ENCODE results near the gene CAMTA1.
"Not testable (repeated sequence)": the region's sequence is repeated elsewhere in the genome, so short reads cannot be mapped to it uniquely, and the experiment has no call there.

The CAMTA1 gene

DNA sequence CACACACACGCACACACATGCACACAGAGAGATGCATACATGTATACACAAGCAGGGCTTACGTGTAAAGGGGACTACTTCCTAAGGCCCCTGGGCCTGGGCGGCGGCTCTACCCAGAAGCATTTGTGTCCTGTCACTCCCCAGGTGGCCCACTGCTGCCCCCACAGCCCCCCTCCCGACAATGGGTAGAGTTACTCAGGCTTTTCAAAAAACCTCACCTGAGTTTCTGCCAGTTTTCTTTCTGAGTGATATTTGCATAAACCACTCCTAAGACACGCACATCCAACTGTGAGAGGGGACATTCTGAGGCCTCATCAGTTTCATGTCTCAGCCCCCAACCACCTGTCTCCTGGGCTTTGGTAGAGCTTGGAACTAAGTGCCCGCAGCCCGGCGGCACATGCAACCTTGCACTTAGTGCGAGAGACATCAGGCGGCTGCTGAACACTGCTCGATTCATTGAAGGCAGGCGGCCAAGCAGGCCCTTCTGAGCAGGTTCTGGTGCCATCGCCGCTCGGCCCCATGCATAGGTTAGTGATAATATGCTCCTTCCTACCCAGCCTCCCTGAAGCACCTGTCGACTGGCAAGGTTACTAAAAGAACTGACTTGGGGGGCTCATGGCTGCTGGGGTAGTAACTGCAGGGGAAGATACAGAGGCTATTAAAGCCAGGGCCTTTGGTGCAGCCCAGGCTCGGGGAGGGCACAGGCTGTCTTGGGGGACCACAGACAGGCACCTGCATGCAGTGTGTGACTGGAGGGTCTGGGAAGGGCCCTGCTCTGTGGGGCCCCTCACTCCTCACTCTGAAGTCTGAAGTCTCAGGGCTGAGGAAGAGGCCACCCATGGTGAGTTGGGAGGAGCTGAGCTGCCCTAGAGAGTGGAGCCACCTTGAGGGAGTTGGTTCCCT is 621.6 kb downstream of the CAMTA1 start:
- DNase-seq: no peak

- DNase-seq: no peak
Measured at GRCh38 chr1:7407544-7407895, 622.3 kb downstream of the CAMTA1 start.

- no peak for DNase-seq
Measured at GRCh38 chr1:7407980-7408770, 622.9 kb downstream of the CAMTA1 start.

DNA sequence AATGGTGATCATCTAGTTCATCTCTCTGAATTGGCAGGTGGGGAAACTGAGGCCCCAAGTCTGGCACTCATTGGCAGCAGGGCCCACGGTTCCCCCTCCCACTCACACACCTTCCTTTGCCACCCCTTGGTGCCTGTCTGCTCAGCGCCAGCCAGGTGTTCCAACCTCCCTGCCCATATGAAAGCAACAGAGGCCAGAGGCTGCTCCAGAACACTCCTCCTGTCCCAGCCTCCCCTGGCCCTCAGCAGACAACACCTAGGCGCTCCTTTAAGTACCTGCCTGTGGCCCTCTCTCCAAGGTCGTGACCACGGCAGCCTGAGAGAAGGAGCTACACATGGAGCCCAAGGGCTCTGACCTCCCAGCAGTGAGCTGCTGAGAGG is 623.5 kb downstream of the CAMTA1 start:
- DNase-seq: no peak

GRCh38 chr1:7409278-7409677 is 624.0 kb downstream of the CAMTA1 start:
- no peak for DNase-seq

GRCh38 chr1:7410156-7410555 is 624.9 kb downstream of the CAMTA1 start:
- no peak for DNase-seq

DNA sequence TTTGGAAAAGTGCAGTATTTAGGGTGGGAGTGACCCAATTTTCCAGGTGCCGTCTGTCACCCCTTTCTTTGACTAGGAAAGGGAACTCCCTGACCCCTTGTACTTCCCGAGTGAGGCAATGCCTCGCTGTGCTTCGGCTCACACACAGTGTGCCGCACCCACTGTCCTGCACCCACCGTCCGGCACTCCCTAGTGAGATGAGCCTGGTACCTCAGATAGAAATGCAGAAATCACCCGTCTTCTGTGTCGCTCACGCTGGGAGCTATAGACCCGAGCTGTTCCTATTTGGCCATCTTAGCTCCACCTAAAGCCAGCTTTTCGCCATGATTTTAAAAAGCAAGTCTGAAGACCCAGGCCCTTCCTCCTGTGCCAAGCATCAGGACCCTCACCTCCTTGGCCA is 632.4 kb downstream of the CAMTA1 start:
- DNase-seq: not testable (repeated sequence)

DNA sequence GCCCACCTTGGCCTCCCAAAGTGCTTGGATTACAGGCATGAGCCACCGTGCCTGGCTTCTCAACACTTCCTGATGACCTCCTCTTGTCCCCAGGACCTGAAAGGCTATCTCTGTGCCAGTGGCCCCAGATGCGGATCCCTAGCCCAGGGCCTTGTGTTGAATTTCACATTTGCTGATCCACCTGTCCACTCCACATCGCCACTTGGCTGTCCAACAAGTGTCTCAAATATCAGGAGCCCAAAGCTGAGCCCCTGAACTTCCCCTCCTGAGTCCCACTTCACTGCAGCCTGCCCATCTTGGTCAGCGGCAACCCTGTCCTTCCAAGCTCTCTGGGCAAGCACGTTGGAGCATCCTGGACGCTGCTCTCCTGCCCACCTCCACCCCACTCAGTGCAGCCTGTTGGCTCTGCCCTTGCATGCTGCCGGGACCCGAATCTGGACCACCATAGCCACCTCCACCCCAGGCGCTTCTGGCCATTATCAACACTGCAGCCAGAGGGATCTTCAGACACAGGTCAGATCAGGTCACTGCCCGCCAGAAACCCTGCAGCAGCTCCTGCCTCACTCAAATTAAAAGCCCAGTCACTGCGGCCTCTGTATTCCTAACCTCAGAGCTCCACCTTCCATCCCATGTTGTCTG is 633.3 kb downstream of the CAMTA1 start:
- DNase-seq: no peak

DNA sequence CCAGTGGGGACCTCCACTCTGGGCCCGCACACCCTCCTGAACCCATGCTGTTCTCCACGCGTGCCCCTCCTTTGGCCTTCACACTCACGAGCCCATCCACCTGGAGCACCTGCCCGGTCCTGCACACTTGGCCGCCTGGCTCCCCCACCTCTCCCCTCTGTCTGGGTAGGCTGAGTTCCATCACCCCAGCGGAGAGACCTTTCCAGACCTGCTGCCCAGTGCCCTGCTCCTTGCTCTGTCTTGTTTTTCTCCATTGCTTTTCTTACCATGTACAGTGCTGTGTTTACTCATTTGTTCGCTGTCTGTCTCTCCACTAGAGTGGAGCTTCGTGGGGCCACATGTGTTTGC is 634.8 kb downstream of the CAMTA1 start:
- no peak for DNase-seq

DNA sequence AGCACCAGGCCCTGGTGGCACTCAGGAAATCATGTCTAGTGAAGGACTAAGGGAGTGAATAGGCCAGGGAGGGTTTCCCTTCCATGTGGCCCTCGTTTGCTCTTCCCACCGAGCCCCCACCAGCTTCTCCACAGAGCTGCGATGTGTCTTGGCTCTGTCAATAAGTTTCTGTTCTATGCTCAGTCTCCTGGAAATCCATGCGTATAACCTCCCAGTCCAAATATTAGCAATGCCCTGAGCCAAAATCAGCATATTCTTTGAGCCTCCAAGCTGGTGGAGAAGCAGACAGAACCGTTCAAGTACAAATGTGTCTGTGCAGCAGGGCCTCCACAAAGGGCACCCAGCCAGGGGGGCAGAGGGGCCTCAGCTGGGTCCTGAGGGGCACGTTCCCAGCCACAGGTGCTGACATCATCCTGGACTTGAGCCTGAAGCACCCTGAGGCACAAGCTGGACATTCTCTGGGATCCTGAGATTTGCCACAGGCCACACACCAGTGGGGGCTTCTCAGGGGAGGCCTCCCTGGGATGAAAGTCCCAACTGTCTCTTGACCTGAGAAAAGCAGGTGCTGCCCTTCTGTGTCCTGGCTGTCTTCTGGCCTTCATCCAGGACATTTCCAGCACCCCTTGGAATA is 635.3 kb downstream of the CAMTA1 start:
- no peak for DNase-seq

GRCh38 chr1:7421471-7422075 is 636.3 kb downstream of the CAMTA1 start:
- no peak for DNase-seq

DNA sequence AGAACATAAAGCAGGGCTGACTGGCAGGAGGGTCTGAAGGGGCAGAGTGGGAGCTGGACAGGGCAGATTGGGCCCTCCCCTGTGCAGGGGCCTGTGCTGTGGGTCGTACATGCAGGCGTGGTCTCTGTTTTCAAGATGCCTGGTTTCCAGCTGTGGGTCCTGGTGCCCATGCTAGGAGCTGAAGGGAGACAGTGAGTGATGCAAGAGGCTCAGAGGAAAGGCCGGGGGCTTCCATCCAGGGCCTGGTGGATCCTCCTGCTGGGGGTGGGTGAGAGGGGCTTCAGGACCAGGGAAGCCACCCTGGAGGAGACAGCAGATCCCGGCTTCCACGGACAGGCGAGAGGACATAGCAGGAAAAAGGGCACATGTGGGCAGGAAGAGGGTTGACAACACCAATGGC is 636.8 kb downstream of the CAMTA1 start:
- no peak for DNase-seq

GRCh38 chr1:7422561-7422960 is 637.3 kb downstream of the CAMTA1 start:
- no peak for DNase-seq

- DNase-seq: no peak
Measured at GRCh38 chr1:7422966-7423365, 637.7 kb downstream of the CAMTA1 start.

DNA sequence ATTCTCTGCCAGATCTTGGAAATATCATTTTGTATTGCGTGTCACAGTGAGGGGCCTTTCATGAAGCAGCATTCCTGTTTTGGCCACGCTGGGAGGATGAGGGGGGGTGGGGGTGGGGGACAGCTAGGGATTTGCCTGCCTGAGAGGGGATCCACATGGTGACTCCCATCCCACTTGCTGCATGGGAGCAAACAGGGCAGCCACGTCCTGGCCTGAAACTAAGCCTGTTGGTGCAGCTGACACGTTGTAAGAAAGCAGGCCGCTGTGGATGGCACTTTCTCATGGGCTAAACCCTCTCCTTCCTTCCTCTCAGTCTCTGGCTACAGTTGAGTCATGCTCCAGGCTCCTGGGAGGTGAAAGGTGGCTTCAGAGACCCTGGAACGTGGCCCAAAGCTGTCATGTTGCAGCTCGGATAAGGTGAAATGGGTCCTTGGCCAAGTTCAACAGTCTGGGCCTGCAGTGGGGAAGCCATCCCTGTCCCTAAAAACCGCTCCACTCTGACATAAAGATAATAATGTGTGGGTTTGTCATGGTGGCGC is 639.2 kb downstream of the CAMTA1 start:
- DNase-seq: no peak

DNA sequence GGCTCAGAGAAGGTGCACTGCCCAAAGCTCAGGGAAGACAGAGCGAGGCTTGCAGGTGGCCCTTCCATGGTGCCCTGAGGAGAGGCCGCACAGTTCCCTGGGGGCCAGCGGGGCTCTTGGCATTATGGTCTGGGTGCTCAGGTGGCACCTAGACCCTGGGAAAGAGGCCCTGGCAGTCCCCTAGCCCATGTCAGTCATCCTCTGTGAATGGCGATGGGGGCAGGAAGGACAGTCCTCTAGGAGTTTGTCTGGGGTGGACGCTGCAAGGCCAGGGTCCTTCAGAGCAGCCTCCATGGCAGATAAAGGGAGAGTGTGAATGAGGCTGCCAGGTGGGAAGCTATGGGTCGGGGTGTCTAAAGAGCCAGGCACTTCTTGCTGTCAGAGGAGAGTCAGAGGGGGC is 640.0 kb downstream of the CAMTA1 start:
- DNase-seq: no peak

- DNase-seq: no peak
Measured at GRCh38 chr1:7425771-7426170, 640.5 kb downstream of the CAMTA1 start.

GRCh38 chr1:7426780-7427604 is 641.7 kb downstream of the CAMTA1 start:
- no peak for DNase-seq

DNA sequence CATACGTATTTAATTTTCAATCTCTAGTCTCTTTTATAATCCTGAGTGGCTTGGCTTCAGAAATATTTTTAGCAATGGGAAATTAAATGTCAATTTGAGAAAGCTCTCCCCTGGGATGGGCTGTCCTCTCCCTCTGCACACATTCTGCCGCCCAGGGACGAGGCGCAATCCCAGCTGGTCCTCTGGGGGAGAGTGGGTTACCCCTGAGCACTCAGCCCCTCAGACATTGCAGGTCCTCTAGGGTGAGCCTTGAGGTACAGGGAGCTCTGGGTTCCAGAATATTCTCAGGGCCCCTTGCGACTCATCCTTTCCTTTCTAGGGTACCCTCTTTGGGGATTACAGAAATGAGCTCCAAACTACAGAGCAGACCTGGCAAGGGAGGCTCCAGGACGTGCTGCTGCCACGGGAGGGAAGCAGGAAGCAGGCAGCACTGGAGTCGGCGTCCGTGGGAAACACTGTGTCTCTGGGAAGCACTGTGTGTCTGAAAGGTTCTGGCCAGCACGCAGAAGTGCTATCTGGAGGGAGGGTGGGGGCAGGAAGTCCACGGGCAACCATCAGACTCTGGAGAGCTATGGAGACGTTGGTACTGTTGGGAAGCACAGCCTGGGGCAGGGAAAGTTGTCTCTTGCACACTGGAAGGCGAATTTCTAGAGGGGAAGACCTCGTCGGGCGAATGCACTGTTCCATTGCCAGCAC is 642.5 kb downstream of the CAMTA1 start:
- no peak for DNase-seq

GRCh38 chr1:7429290-7429689 is 644.0 kb downstream of the CAMTA1 start:
- DNase-seq: no peak

DNA sequence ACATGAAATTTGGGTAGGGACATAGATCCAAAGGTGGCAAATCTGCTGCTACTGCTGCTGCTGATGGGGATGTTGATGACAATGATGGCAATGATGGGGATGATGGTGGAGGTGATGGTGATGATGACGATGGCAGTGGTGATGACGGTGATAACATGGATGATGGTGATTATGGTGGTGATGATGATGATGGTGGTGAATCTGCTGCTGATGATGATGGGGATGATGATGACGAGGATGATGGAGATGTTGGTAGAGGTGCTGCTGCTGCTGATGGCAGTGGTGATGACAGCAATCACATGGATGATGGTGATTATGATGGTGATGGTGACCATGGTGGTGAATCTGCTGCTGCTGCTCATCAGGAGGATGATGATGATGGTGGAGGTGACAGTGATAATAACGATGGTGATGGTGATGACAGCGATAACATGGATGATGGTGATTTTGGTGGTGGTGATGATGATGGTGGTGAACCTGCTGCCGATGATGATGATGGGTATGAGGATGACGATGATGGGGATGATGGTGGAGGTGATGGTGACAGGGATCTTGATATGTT is 644.9 kb downstream of the CAMTA1 start:
- no peak for DNase-seq

Data from effector CD4-positive, alpha-beta T cell (primary cell).